ENCODE measurements around the gene NR2F1-AS1. TPM values are rescaled to one million over a fixed set of nuclear protein-coding genes. Genes with fewer than 3 reads are reported as not detected.

Gene NR2F1-AS1
- total RNA-seq, 1 experiment from 2014 or later = 1.7 TPM

- Histone ChIP-seq H3K9me2 (replicated peaks; ENCODE audit: insufficient read depth, low read length) (no peaks in the 10 kb centered on the region), H3K9me3 (ENCODE audit: low read length) (no peaks in the 10 kb centered on the region), H3K4me1 (ENCODE audit: low read length) (peaks cover 25% of the 10 kb centered on the region), H3K9ac (ENCODE audit: low read length) (no peak overlapping the region), H3K36me3 (ENCODE audit: insufficient read depth, low read length) (no peaks in the 10 kb centered on the region), H3K27me3 (ENCODE audit: low read length) (peaks cover 4% of the 10 kb centered on the region; the same call in 1 of the 2 replicates), H3K4me2 (ENCODE audit: low read depth, low read length, poor library complexity, severe bottlenecking) (no peak overlapping the region), H3K27ac (ENCODE audit: low read length) (no peak overlapping the region), H3K4me3 (ENCODE audit: low read length) (no peak overlapping the region), H4K20me1 (ENCODE audit: insufficient read depth, low read depth, low read length) (no peaks in the 10 kb centered on the region), H2AFZ (ENCODE audit: low read length) (no peak overlapping the region), H3K79me2 (ENCODE audit: low read length) (no peaks in the 10 kb centered on the region)
- DNase-seq = no peak
Observed at GRCh38 chr5:93588352-93589151, 7.5 kb upstream of the NR2F1-AS1 start.

- Histone ChIP-seq H3K4me2 (ENCODE audit: low read depth, low read length, poor library complexity, severe bottlenecking) (peak overlapping the region; percentile 32), H4K20me1 (ENCODE audit: insufficient read depth, low read depth, low read length) (no peaks in the 10 kb centered on the region), H3K9me3 (ENCODE audit: low read length) (no peaks in the 10 kb centered on the region), H3K4me1 (ENCODE audit: low read length) (peaks cover 32% of the 10 kb centered on the region), H3K79me2 (ENCODE audit: low read length) (no peaks in the 10 kb centered on the region), H2AFZ (ENCODE audit: low read length) (no peak overlapping the region), H3K36me3 (ENCODE audit: insufficient read depth, low read length) (no peaks in the 10 kb centered on the region), H3K27ac (ENCODE audit: low read length) (no peak overlapping the region), H3K27me3 (ENCODE audit: low read length) (peaks cover 4% of the 10 kb centered on the region; the same call in 1 of the 2 replicates), H3K9ac (ENCODE audit: low read length) (no peak overlapping the region), H3K9me2 (replicated peaks; ENCODE audit: insufficient read depth, low read length) (no peaks in the 10 kb centered on the region), H3K4me3 (ENCODE audit: low read length) (no peak overlapping the region)
- DNase-seq = no peak
Observed at GRCh38 chr5:93587597-93588351, 6.8 kb upstream of the NR2F1-AS1 start.

GRCh38 chr5:93586736-93587596 is 5.9 kb upstream of the NR2F1-AS1 start:
- Histone ChIP-seq H3K4me2 (ENCODE audit: low read depth, low read length, poor library complexity, severe bottlenecking) (peak overlapping the region; percentile 32), H2AFZ (ENCODE audit: low read length) (no peak overlapping the region), H3K9ac (ENCODE audit: low read length) (no peak overlapping the region), H4K20me1 (ENCODE audit: insufficient read depth, low read depth, low read length) (no peaks in the 10 kb centered on the region), H3K27ac (ENCODE audit: low read length) (no peak overlapping the region), H3K27me3 (ENCODE audit: low read length) (peaks cover 4% of the 10 kb centered on the region; the same call in 1 of the 2 replicates), H3K9me3 (ENCODE audit: low read length) (no peaks in the 10 kb centered on the region), H3K4me3 (ENCODE audit: low read length) (no peak overlapping the region), H3K4me1 (ENCODE audit: low read length) (peaks cover 40% of the 10 kb centered on the region), H3K9me2 (replicated peaks; ENCODE audit: insufficient read depth, low read length) (no peaks in the 10 kb centered on the region), H3K36me3 (ENCODE audit: insufficient read depth, low read length) (no peaks in the 10 kb centered on the region), H3K79me2 (ENCODE audit: low read length) (no peaks in the 10 kb centered on the region)
- peak; percentile 62 for DNase-seq

- no peaks in the 10 kb centered on the region for H3K9me3 ChIP-seq (ENCODE audit: low read length)
- H3K4me1 ChIP-seq (ENCODE audit: low read length) = peaks cover 45% of the 10 kb centered on the region
- no peaks in the 10 kb centered on the region for H3K9me2 ChIP-seq (replicated peaks; ENCODE audit: insufficient read depth, low read length)
- H4K20me1 ChIP-seq (ENCODE audit: insufficient read depth, low read depth, low read length) = no peaks in the 10 kb centered on the region
- peak overlapping the region; percentile 63 for H3K4me2 ChIP-seq (ENCODE audit: low read depth, low read length, poor library complexity, severe bottlenecking)
- peak overlapping the region; percentile 64; the same call in 1 of the 2 replicates for H3K4me3 ChIP-seq (ENCODE audit: low read length)
- no peaks in the 10 kb centered on the region for H3K79me2 ChIP-seq (ENCODE audit: low read length)
- H3K9ac ChIP-seq (ENCODE audit: low read length) = peak overlapping the region; percentile 20; the same call in 1 of the 2 replicates
- H3K27ac ChIP-seq (ENCODE audit: low read length) = no peak overlapping the region
- peaks cover 4% of the 10 kb centered on the region; the same call in 1 of the 2 replicates for H3K27me3 ChIP-seq (ENCODE audit: low read length)
- H3K36me3 ChIP-seq (ENCODE audit: insufficient read depth, low read length) = no peaks in the 10 kb centered on the region
- H2AFZ ChIP-seq (ENCODE audit: low read length) = no peak overlapping the region
- no peak for DNase-seq
Observed at GRCh38 chr5:93585767-93586385, 4.9 kb upstream of the NR2F1-AS1 start.

GRCh38 chr5:93585041-93585766 is 4.2 kb upstream of the NR2F1-AS1 start:
- Histone ChIP-seq H3K9me2 (replicated peaks; ENCODE audit: insufficient read depth, low read length) (no peaks in the 10 kb centered on the region), H3K27me3 (ENCODE audit: low read length) (peaks cover 4% of the 10 kb centered on the region; the same call in 1 of the 2 replicates), H3K79me2 (ENCODE audit: low read length) (no peaks in the 10 kb centered on the region), H4K20me1 (ENCODE audit: insufficient read depth, low read depth, low read length) (no peaks in the 10 kb centered on the region), H3K36me3 (ENCODE audit: insufficient read depth, low read length) (no peaks in the 10 kb centered on the region), H3K9ac (ENCODE audit: low read length) (peak overlapping the region; percentile 41), H3K4me2 (ENCODE audit: low read depth, low read length, poor library complexity, severe bottlenecking) (peak overlapping the region; percentile 63), H2AFZ (ENCODE audit: low read length) (no peak overlapping the region), H3K9me3 (ENCODE audit: low read length) (no peaks in the 10 kb centered on the region), H3K27ac (ENCODE audit: low read length) (no peak overlapping the region), H3K4me1 (ENCODE audit: low read length) (peaks cover 45% of the 10 kb centered on the region), H3K4me3 (ENCODE audit: low read length) (peak overlapping the region; percentile 64)
- peak; percentile 49 for DNase-seq

- Histone ChIP-seq H4K20me1 (ENCODE audit: insufficient read depth, low read depth, low read length) (no peaks in the 10 kb centered on the region), H3K27ac (ENCODE audit: low read length) (no peak overlapping the region), H3K4me1 (ENCODE audit: low read length) (peaks cover 45% of the 10 kb centered on the region), H3K27me3 (ENCODE audit: low read length) (peaks cover 4% of the 10 kb centered on the region; the same call in 1 of the 2 replicates), H3K79me2 (ENCODE audit: low read length) (no peaks in the 10 kb centered on the region), H3K9ac (ENCODE audit: low read length) (peak overlapping the region; percentile 53), H3K4me3 (ENCODE audit: low read length) (peak overlapping the region; percentile 65; the same call in 1 of the 2 replicates), H3K4me2 (ENCODE audit: low read depth, low read length, poor library complexity, severe bottlenecking) (peak overlapping the region; percentile 92), H3K9me2 (replicated peaks; ENCODE audit: insufficient read depth, low read length) (no peaks in the 10 kb centered on the region), H2AFZ (ENCODE audit: low read length) (no peak overlapping the region), H3K9me3 (ENCODE audit: low read length) (no peaks in the 10 kb centered on the region), H3K36me3 (ENCODE audit: insufficient read depth, low read length) (no peaks in the 10 kb centered on the region)
- DNase-seq = no peak
Observed at GRCh38 chr5:93584596-93585040, 3.6 kb upstream of the NR2F1-AS1 start.
